ENCODE measurements around the gene ZNF207.
"Not testable (repeated sequence)": the region's sequence is repeated elsewhere in the genome, so short reads cannot be mapped to it uniquely, and the experiment has no call there.

ZNF207 gene

GRCh38 chr17:32349854-32350665 lies at the start of gene ZNF207:
Gene ZNF207 (plus strand): TSS chr17:32350157. CDS start chr17:32350286, 129 bp downstream.
- DNase-seq (ENCODE audit: low read depth in 3 of 3): peak; percentile 86 to 90 (median 89)

DNA sequence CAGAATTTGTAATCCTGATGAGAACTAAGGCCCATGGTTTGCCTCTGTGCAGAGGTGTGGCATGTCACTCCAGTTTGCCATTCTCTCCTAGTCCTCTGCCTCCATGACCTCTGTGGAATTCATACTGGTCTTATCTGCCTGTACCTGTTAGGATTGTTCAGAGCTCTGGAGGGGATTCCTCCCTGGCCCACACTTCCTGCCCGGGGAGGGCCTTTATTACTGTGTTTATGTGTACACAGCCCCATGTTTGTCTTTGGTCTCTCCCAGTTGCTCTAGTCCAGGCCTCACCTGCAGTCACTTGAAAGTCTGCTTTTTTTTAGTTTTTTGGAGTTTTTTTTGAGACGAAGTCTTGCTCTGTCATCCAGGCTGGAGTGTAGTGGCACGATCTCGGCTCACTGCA lies 47.9 kb upstream of the ZNF207 start:
- DNase-seq (ENCODE audit: low read depth in 3 of 3): no peak

DNA sequence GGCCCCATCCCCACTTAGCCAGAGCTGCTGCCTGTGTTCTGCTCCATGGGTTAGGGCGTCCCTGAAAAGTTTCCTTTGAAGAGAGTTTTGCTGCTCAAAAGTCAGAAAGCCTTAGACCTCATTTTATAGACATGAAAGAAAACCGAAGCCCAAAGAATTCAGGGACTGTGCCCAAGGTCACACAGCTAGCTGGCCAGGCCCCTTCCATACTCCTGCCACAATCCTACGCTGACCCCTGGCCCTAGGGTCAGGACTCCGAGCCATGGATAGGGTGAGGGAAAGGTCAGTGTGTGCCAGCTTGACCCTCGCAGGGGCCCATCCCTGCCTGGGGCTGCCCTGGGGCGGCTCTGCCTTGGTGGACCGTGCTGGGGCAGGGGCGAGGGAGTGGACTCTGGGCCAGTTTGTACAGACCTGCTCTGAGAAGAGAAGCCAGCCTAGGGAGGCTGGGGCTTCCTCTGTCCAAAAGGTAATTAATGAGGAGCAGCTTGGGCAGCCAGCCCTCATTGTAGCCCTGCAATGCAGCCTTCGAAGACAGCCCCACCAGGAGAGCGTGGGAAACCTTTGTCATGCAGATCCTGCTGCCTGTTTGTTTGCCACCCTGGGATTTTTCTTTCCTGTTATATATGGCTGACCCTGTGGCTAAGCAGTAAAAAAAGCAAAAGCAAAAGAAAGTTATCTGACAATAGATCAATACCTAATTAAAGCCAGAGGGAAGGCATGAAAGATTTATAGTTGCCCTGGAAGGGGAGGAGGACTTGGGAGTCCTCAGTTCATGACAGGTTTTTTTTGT lies 46.9 kb upstream of the ZNF207 start:
- no peak for DNase-seq (ENCODE audit: low read depth in 3 of 3)

- DNase-seq (ENCODE audit: low read depth in 3 of 3): no peak
Measured at GRCh38 chr17:32303781-32304288, 46.1 kb upstream of the ZNF207 start.

DNA sequence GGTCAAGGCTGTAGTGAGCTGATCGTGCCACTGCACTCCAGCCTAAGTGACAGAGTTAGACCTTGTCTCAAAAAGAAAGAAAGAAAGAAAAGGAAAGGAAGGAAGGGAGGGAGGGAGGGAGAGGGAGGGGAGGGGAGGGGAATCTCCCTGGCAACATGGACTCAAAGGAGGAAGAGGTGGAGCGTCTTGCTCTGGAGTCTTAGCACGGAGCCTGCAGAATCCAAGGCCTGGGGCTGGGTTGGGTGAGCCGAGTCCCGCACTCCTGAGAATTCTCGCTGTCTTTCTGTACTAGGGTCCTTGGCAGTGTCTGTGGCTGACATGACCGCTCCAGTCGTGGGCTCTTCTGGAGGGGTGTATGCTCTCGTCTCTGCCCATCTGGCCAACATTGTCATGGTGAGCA lies 44.9 kb upstream of the ZNF207 start:
- DNase-seq (ENCODE audit: low read depth in 3 of 3): no peak

GRCh38 chr17:32307658-32308057 lies 42.3 kb upstream of the ZNF207 start:
- DNase-seq (ENCODE audit: low read depth in 3 of 3): no peak

- no peak for DNase-seq (ENCODE audit: low read depth in 3 of 3)
Measured at GRCh38 chr17:32311028-32311536, 38.9 kb upstream of the ZNF207 start.

- no peak for DNase-seq (ENCODE audit: low read depth in 3 of 3)
Measured at GRCh38 chr17:32314636-32315035, 35.3 kb upstream of the ZNF207 start.

DNA sequence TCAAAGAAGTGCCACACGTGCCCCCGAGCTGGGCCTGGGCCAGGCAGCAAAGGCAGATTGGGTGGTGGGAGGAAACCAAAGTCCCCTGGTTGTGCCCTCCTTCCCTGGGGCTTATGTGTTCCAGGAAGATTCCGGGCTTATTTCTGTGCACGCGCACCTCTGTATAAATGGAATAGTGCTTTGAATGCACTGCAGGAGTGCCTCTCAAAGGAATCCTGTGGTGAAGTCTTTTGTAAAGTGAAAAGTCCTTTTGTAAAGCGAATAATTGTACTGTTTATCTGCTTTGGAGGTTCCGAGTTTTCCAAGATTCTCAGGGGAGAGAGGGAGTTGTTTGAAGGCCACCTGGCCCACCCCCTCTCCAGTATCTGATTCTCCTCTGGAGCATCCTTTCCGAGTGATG lies 34.8 kb upstream of the ZNF207 start:
- DNase-seq (ENCODE audit: low read depth in 3 of 3): no peak

- DNase-seq (ENCODE audit: low read depth in 3 of 3): not testable (repeated sequence)
Measured at GRCh38 chr17:32316653-32317052, 33.3 kb upstream of the ZNF207 start.

DNA sequence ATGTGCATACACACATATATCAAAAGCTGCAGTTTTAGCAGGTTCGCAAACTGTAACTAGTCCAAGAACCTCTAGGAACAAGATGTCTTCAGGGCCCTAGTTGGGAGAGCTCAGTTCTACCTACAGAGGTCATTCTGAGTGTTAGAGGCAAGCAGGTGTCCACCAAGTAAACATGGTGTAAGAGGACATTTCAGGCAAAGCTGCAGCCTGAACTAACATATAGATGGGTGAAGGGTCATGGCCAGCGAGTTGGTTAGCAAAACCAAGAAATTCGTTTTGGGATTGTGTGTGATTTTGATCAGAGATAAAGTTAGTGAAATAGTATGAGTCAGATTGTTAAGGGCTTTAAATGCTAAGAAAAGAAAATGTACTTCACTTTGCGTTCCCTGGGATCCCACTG lies 32.6 kb upstream of the ZNF207 start:
- DNase-seq (ENCODE audit: low read depth in 3 of 3): no peak

DNA sequence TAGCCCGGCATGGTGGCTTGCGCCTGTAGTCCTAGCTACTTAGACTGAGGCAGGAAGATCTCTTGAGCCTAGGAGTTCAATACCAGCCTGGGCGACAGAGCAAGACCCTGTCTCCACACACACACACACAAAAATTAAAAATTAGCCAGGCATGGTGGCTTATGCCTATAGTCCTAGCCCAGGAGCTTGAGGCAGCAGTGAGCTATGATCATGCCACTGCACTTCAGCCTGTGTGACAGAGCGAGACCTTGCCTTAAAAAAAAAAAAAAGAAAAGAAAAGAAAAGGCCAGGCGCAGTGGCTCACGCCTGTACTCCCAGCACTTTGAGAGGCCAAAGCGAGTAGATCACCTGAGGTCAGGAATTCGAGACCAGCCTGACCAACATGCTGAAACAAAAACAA lies 31.9 kb upstream of the ZNF207 start:
- DNase-seq (ENCODE audit: low read depth in 3 of 3): no peak

- DNase-seq (ENCODE audit: low read depth in 3 of 3): peak; percentile 60 to 63 (median 61)
Measured at GRCh38 chr17:32319548-32319905, 30.4 kb upstream of the ZNF207 start.

- not testable (repeated sequence) for DNase-seq (ENCODE audit: low read depth in 3 of 3)
Measured at GRCh38 chr17:32320080-32320479, 29.9 kb upstream of the ZNF207 start.

DNA sequence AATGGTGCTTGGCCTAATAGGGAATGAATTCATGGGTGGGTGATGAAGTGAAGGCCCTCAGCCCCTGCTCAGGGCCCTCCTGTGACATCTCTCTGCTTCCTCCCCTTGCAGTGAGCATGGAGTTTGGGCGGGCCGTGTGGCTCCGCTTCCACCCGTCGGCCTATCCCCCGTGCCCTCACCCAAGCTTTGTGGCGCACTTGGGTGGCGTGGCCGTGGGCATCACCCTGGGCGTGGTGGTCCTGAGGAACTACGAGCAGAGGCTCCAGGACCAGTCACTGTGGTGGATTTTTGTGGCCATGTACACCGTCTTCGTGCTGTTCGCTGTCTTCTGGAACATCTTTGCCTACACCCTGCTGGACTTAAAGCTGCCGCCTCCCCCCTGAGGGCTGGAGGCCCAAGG lies 29.1 kb upstream of the ZNF207 start:
- DNase-seq (ENCODE audit: low read depth in 3 of 3): no peak

GRCh38 chr17:32323046-32323445 lies 26.9 kb upstream of the ZNF207 start:
- no peak for DNase-seq (ENCODE audit: low read depth in 3 of 3)

DNA sequence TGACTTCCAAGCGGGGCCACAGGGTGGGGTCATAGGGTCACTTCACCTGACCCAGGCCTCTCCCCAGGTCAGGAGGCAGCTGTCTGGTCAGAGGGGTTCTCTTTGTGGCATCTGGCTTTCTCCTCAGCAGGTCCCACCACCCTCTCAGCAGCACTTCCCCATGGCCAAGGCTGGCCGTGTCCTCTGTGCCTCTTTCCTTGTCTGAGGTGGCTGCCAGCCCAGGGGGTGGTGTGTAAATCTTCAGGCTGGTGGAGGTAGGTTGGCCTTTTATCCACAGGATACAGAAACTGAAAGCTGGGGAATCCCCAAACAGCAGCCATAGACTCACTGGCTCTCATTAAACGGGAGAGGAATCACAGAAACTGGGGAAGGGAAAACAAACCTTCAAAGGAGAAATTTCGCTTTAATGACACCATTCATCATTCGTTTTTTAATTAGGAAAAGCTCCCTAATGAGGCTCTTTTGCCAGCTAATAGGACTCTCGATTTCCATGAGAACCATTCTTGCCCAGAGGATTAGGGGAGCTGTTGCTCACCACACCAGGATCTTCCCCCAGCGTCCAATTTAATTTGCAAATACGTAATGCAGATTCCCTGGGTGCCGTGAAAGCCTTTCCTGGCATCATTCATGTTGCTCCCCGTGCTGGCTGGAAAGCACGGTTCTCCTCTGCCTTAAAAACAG lies 26.0 kb upstream of the ZNF207 start:
- DNase-seq (ENCODE audit: low read depth in 3 of 3): peak in 1 of 3 experiments; percentile 21

- DNase-seq (ENCODE audit: low read depth in 3 of 3): no peak
Measured at GRCh38 chr17:32327911-32328310, 22.0 kb upstream of the ZNF207 start.

DNA sequence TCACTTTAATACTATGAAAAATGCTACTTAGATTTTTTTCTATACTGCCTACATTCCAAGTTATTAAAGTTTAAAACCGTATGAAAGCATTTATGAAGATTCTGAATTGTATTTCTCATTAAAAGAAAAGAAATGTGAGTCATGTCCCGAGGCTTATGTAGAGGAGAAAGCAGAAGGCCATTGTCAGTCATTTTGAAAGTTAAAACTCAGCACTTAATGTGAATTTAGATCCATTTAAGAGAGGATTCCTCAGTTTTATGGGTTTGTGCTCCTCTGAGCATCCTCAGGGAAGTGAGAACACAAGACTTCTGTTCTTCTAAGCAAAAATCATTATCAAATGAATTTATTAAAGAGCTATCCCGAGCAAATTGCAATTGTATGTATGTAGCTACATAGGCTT lies 19.8 kb upstream of the ZNF207 start:
- DNase-seq (ENCODE audit: low read depth in 3 of 3): no peak

DNA sequence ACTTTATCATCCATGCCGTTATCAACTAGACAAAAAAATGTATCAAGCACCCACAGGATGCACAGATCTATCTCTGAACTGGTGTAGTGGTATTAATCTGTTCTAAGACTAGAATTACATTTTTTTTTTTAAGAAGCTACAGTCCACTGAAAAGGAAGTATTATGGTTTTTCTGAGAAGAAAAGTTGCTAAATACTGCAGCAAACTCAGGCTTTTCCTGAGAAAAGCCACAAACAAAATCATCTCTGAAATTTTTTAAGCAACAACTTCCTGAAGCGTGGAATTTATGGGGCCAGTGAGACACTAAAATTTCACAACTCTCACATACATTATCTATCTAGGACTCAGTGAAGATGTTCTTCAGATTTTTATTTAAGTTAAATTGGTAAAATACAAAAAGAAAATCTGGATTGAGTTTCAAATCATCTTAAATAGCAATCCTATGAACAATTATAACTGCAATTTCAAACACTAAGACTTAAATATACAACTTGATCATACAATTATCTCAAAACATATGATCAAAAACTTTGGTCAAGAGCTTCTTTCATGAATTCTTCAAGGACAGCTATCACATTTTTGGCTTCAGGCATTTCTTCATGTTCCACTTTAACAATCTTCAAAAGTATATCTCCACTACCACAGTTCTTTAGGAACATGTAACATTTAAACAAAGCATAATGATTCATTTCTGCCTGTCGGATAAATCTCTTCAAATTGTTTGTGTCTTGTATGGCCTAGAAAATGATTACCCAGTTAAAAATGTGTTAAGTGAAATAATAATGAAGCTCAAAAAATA lies 18.5 kb upstream of the ZNF207 start:
- no peak for DNase-seq (ENCODE audit: low read depth in 3 of 3)

GRCh38 chr17:32333187-32333586 lies 16.8 kb upstream of the ZNF207 start:
- no peak for DNase-seq (ENCODE audit: low read depth in 3 of 3)
